ENCODE results near the gene TSPEAR.
"Not testable (repeated sequence)": the region's sequence is repeated elsewhere in the genome, so short reads cannot be mapped to it uniquely, and the experiment has no call there.

TSPEAR gene

DNA sequence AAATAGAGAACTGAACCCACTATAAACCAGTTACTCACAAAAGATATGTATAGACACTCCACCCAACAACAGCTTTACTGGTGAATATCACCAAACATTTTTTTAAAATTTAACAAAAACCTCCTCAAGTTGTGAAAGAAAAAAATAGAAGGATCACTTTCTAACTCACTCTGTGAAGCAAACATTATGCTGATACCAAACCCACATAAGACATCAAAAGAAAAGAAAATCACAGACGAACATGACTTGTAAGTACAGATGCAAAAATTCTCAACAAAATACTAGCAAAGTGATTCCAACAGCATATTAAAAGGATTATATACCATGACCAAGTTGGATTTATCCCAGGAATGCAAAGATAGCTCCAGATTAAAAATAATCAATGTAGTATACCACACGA lies 19.7 kb downstream of the TSPEAR start:
- H3K4me3 ChIP-seq (ENCODE audit: low read depth, low read length) = no peak overlapping the region
- DNase-seq (ENCODE audit: low read depth) = no peak

DNA sequence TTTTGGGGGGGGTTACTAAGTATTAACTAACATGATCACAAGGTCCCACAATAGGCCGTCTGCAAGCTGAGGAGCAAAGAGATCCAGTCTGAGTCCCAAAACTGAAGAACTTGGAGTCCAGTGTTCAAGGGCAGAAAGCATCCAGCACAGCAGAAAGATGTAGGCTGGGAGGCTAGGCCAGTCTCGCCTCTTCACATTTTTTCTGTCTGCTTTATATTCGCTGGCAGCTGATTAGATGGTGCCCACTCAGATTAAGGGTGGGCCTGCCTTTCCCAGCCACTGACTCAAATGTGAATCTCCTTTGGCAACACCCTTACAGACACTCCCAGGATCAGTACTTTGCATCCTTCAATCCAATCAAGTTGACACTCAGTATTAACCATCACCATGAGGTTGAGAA lies 21.6 kb downstream of the TSPEAR start:
- not testable (repeated sequence) for H3K4me3 ChIP-seq (ENCODE audit: low read depth, low read length); DNase-seq (ENCODE audit: low read depth)

DNA sequence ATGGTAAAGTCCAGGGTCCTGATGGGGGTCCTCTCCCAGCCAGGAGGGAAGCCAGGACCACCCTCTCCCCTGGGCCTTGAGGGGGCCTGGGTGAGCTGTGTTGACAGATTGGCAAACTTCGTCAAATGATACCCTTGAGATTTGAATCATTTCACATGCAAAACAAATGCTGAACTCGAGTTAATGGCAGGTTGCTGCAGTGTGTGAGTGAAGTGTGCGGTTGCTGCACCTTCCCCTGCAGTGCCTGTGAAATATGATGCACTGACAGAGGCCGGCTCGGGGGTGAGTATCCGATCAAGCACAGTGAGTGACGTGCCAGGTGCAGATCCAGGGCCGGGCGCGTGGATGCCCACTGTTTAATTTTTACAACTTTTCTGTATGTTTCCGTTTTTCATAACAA lies 23.7 kb downstream of the TSPEAR start:
- H3K4me3 ChIP-seq (ENCODE audit: low read depth, low read length) = no peak overlapping the region
- no peak for DNase-seq (ENCODE audit: low read depth)

DNA sequence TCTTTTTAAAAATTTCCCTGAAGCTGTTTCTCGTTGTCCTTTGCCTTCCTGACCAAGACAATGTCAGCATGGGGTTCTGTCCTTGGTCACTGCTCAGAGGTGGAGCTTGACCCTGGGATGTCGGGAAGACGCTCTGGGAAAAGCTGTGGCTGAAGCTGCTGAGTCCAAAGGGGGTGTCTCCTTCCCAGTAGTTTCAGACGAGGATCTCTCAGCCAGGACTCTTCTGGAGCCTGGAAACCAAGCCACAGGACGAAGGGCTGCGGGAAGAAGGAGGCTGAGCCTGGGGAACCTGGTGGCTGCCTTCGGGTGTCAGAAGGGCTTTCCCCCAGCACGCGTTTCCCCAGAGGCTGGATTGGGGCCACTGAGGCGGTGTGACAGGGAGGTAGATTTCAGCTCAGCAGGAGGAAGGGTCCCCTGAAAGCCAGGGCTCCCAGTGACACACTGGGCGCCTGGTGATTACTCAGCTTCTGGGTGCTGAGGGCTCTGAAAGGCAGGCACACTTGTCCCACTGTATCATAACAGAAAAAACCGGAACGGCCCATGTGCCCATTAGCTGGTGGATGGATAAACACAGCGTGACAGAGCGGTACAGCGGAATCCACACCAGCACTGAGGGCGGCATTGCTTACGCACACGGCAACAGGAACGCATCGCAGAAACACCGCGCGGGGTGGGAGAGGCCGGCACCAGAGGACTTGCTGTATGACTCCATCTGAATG lies 24.4 kb downstream of the TSPEAR start:
- no peak for DNase-seq (ENCODE audit: low read depth)
- no peak overlapping the region for H3K4me3 ChIP-seq (ENCODE audit: low read depth, low read length)

DNA sequence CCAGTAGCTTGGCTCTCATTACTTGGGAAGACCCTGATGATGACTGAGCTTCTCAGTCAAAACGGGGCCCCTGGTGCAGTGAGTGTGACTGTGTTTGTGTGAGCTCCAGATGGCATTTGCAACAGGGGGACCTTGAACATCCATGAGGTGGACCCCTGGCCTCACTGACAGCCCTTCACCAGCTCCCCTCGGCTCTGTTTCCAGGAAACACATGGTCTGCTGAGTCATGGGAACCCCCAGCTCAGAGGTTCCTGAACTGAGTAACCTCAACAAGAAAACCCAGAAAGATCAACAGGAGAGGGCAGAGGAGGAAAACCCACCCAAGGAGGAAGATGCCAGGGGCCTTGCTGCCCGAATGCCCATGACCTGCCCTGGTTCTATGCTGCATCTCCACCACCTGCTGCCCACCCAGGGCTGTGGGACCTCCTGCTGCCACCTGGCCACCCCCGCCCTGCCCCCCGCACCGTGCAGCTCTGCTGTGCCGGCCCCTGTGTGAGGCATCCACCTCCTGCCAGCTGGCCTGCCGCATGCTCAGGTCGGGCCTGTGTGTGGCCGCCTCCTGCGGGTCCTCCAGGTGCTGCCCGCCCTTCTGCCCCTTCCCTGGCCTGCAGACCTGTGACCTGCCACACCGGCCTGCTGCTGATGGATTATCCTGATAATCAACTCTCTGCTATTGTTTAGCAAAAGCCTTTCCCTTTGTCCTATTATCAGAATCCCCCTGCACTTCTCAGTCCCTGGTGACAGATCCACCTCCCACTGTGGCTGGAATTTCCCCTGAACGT lies 25.2 kb downstream of the TSPEAR start:
- no peak for DNase-seq (ENCODE audit: low read depth)
- no peak overlapping the region for H3K4me3 ChIP-seq (ENCODE audit: low read depth, low read length)

DNA sequence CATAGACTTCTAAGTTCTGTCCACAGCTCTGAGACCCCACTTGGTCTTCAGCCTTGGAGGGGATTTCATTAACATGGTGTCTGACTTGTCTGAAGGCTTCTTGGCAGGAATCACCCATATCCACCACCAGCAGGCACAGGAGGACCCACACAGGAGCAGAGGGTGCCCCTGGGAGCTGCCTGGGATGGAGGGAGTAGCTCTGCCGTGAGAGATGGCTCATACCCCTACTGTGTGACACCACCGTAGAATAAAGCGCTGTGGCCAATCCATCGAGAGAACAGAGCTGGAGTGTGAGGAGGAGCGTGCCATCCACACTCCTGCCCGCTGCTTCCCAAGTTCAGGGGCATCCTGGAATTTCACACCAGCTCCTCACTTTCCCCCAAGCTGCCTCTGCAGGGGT lies 26.3 kb downstream of the TSPEAR start:
- not testable (repeated sequence) for DNase-seq (ENCODE audit: low read depth)

DNA sequence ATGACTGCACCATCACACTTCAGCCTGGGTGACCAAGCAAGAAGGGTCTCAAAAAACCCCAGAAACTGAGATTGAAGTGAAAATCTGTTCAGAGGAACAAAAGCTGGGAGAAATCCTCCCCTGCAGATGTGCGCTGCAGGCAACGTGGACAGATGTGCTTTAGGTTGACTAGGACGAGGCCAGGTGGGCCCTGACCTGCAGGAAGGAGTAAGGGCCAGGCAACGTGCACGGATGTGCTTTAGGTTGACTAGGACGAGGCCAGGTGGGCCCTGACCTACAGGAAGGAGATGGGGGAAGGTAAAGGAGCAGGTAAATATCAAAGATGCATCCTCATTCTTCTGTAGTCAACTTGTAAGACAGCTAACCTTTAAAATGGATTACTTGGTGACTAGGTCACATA lies 26.9 kb downstream of the TSPEAR start:
- DNase-seq (ENCODE audit: low read depth) = no peak
- H3K4me3 ChIP-seq (ENCODE audit: low read depth, low read length) = no peak overlapping the region

More for the DNA sequence above, 26.3 kb downstream of the TSPEAR start:
- not testable (repeated sequence) for H3K4me3 ChIP-seq (ENCODE audit: low read depth, low read length)

DNA sequence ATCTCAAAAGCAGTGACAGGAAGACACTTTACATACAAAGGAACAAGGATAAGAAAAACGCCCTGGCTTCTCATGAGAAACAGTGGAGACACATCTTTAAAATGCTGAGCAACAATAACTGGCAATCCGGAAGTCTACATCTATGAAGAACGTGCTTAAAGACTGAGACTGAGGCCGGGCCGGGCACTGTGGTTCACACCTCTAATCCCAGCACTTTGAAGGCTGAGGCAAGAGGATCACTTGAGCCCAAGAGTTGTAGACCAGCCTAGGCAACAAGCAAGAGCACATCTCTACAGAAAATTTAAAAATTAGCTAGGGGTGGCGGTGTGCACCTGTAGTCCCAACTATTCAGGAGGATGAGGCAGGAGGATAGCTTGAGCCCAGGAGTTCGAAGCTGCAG lies 27.3 kb downstream of the TSPEAR start:
- H3K4me3 ChIP-seq (ENCODE audit: low read depth, low read length) = no peak overlapping the region
- no peak for DNase-seq (ENCODE audit: low read depth)

DNA sequence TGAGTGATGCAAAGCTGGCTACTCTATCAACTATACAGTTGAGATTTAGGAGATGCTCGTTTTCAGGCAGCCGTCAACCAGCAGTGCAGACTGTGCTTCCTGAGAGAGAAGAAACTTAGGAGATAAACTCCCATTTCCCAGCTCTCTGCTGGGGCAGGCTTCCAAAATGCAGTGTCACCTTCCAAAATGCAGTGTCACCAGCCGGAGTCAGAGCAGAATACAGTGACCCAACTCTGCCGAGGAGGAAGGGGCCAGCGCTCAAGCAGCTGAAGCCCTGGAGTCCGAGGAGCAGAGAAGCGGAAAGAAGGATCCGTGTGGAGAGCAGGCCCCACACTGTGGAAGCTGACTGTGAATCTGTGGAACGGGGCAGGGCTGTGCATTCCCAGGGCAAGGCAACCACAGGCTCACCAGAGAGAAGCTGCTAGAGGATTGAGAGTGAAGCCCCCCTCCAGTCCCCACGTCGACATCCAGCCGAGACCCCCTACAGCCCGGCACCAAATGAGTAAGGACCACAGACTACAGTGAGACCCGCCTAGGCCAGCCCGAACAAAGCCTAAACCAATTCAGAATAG lies 28.7 kb downstream of the TSPEAR start:
- DNase-seq (ENCODE audit: low read depth) = no peak
- no peak overlapping the region for H3K4me3 ChIP-seq (ENCODE audit: low read depth, low read length)

DNA sequence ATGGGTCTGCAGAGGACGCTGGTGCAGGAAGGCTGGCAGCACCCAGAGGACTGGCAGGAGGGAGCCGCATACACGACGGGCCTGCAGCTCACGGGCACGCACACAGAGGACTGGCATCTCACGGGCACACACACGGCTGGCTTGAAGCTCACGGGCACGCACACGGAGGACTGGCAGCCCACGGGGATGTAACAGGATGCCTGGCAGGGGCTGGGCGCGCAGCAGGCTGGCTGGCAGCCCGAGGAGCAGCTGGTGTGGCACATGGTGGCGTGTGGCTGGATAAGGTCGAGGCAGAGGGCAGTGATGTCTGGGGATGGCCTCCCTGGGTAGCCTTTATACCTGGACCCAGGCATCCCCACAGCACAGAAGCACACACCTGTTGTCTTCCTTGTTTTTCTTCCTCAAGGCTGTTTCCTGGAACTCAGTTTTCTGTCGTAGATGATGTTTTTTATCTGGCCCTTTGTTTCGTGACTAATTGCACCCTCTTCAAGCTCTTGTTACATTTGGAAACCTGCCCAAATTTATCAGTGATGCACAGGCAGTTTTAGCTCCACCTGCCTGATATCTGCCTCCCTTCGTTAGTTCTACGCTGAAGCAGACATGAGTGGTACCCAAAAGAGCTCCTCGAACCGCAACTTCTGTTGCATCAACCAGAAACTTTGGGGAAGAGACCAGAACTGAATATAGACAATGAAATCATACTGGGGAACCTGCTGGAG lies 29.4 kb downstream of the TSPEAR start, which contains the start of gene KRTAP12-1:
Gene KRTAP12-1 (minus strand): TSS at position 303 of the 719 bp plus-strand sequence. CDS start 40 bp downstream, at position 263.
- no peak within 1 kb of the TSS for H3K4me3 ChIP-seq (ENCODE audit: low read depth, low read length)
- DNase-seq (ENCODE audit: low read depth) = no peak

DNA sequence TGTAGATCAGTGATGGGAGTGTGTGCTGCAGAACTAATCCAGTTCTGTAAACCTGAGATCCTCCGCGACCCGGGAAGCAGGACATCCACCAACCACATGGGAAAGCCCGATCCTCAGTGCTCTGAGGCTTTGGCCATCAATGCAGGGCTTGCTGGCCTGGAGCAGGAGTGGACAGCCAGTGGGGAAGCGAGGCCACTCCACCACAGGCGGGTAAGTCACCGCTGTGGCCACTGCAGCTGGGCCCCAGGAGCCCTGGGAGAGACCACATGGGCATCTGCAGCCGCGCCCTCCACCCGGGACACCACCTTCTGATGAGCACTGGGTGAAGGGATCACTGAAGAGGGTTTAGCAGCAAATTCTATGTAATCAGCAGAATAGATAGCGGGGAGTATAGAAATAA lies 30.2 kb downstream of the TSPEAR start:
- H3K4me3 ChIP-seq (ENCODE audit: low read depth, low read length) = no peak overlapping the region
- no peak for DNase-seq (ENCODE audit: low read depth)

DNA sequence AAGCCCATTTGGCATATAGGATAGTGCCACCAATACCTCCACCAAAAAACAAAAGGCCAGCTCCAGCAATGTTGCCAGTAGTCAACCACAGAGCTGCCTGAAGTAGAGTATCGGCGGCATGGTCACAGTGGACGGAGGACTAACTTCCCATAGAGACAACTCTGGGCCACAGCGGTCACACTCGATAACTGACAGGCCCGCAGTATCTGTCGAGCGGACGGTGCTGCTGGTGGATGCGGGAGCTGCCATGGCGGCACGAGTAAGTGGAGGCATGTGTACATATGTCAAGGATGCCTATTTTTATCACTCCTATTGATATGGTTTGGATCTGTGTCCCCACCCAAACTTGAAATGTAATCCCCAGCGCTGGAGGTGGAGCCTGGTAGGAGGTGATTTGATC lies 33.5 kb downstream of the TSPEAR start:
- H3K4me3 ChIP-seq (ENCODE audit: low read depth, low read length) = no peak overlapping the region
- no peak for DNase-seq (ENCODE audit: low read depth)

DNA sequence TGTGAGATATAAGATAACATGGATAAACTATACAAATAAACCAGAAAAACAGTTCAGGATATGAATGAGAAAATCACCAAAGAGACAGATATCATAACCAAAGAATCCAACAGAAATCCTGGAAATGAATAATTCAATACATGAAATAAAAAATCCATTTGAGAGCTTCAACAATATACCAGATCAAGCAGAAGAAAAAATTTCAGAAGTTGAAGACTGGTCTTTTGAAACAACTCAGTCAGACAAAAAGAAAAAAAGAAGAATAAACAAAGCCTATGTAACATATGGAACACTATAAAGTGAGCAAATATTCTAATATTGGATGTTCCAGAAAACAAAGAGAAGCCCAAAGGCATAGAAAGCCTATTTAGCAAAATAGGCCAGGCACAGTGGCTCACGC lies 39.5 kb downstream of the TSPEAR start:
- no peak for DNase-seq (ENCODE audit: low read depth)
- H3K4me3 ChIP-seq (ENCODE audit: low read depth, low read length) = no peak overlapping the region

DNA sequence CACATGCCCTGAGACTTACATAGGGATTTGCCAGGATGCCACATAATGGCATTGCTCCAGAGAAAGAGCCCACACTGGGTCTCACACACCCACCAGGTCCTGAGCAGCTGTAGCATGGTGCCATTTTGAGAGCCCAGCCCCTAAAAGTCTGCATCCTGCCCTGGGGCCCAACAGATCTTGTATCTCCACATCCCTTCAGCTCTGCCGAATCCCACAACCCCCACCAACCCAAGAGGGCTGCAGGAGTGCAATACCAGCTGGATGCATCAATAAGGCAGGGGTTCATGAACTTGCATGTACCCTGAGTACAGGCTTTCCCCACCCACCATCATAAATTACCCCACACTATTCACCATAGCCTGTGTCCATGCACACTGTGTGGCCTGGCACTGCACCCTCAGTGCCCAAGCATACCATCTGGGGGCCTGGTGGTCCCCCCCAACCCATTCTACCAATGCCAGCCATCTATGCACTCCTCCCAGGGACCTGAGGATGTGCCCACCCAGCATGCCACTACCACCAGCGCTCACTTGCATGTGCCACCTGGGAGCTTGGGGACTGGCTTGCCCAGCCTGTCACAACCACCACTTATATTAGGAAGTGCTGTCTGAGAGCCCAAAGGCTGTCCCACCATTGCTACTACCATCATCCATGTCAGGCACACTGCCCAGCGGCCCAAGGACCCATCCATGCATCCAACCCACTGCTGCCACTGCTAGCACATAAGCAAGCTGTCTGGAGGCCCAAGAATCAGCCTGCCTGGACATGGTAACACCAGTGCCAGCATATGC lies 40.5 kb downstream of the TSPEAR start:
- no peak overlapping the region for H3K4me3 ChIP-seq (ENCODE audit: low read depth, low read length)
- no peak for DNase-seq (ENCODE audit: low read depth)

DNA sequence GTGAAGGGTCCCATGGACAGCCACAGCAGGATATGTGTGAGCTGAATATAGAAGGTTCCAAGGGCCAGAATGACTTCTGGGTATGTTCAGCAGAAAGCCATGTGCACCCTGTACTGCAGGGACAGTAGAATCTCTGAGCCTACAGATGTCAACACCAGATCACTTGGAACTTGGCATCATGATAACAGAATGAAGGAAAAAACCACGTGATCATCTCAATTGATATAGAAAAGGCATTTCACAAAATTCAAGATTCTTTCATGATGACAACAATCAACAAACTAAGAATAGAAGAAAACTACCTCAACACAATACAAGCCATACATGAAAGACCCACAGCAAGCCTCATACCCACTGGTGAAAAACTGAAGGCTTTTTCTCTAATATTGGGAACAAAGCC lies 43.8 kb downstream of the TSPEAR start:
- H3K4me3 ChIP-seq (ENCODE audit: low read depth, low read length) = no peak overlapping the region
- DNase-seq (ENCODE audit: low read depth) = no peak

DNA sequence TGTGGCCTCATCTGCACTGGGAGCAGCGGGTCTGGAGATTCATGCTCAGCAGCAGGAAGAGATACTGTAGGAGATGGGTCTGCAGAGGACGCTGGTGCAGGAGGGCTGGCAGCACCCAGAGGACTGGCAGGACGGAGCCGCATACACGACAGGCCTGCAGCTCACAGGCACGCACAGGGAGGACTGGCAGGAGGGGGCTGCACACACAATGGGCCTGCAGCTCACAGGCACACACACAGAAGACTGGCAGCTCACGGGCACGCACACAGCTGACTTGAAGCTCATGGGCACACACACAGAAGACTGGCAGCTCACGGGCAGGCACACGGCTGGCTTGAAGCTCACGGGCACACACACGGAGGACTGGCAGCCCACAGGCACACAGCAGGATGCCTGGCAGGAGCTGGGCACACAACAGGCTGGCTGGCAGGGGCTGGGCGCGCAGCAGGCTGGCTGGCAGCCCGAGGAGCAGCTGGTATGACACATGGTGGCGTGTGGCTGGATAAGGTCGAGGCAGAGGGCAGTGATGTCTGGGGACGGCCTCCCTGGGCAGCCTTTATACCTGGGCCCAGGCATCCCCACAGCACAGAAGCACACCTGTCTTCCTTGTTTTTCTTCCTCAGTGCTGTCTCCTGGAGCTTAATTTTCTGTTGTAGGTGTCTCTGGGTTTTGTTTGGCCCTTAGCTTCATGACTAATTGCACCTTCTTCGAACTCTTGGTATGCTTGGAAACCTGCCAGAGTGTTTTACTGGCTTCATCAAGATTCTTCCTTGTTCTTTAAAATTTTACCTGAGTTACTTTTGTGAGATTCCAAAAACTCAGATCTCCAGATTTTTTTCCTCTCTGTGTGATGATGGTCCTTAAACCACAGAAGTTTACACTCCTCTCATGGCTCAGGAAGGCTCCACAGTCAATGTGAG lies 44.7 kb downstream of the TSPEAR start, which contains the start of gene KRTAP12-2:
Gene KRTAP12-2 (minus strand): TSS at position 527 of the 920 bp plus-strand sequence. CDS start 41 bp downstream, at position 486.
- DNase-seq (ENCODE audit: low read depth) = no peak
- H3K4me3 ChIP-seq (ENCODE audit: low read depth, low read length) = no peak within 1 kb of the TSS

DNA sequence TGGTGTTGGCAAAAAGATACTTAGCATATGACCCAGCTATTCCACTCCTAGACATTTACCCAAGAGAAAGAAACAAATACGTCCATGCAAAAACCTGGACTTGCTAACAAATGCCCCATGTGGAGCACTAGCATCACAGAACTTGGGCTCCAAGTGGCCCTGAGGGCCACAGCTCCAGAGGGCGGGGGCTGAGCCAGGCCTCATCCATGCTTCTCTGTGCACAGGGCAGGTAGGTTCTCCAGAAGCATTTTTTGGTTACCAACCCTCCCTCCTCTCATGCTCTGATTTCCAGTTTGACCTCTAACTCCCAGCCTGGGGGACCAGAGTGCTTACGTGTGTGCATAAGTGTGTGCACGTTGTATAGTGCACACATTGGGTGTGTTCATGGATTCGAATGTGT lies 46.7 kb downstream of the TSPEAR start:
- no peak for DNase-seq (ENCODE audit: low read depth)
- H3K4me3 ChIP-seq (ENCODE audit: low read depth, low read length) = no peak overlapping the region

DNA sequence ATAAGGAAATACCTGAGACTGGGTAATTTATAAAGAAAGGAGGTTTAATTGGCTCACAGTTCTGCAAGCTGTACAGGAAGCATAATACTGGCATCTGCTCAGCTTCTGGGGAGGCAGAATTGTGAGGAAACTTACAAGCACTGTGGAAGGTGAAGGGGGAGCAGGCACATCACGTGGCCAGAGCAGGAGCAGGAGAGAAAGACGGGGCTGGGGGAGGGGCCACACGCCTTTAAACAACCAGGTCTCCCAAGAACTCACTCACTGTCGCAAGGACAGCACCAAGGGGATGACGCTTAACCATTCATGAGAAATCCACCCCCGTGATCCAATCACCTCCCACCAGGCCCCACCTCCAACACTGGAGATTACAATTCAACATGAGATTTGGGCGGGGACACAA lies 49.8 kb downstream of the TSPEAR start:
- H3K4me3 ChIP-seq (ENCODE audit: low read depth, low read length); DNase-seq (ENCODE audit: low read depth): not testable (repeated sequence)
